Activated T-cell treated with anti-CD3 and anti-CD28 coated beads, Interleukin-2, amount 50 U/mL, for 72 hours (primary cell): ENCODE data around the gene TRAF1. TPM values are rescaled to one million over a fixed set of nuclear protein-coding genes. Genes with fewer than 3 reads are reported as not detected.
A peak's percentile ranks its signal among the peaks of the same experiment; 100 is the strongest.

ENCODE experiments used
- ATAC-seq, 2 donors: fragments of 150-1000 bp; cut with Tn5 transposase; replicated peaks in 1 of 2; 2 replicates each; pipeline ENCODE4 v1.10.0; 2021; ENCODE audit warnings: moderate library complexity in 2 of 2, mild to moderate bottlenecking in 1 of 2
- DNase-seq, 2 donors: peaks; one replicate each; pipeline ENCODE4 v3.0.0; 2021 to 2022; ENCODE audit warnings: mixed read lengths in 1 of 2
- H3K27ac Mint-ChIP-seq: one replicate; pipeline ENCODE4 v1.8.0; 2022; ENCODE audit warnings: mild to moderate bottlenecking, moderate library complexity, mixed read lengths
- H3K27me3 Mint-ChIP-seq: one replicate; pipeline ENCODE4 v1.8.0; 2022; ENCODE audit warnings: low read depth, mixed read lengths
- H3K36me3 Mint-ChIP-seq, 2 donors: one replicate each; pipeline ENCODE4 v1.8.0; 2022; ENCODE audit warnings: mixed read lengths in 2 of 2, mild to moderate bottlenecking in 1 of 2; ENCODE audit not compliant: insufficient read depth in 2 of 2
- H3K4me1 Mint-ChIP-seq: one replicate; pipeline ENCODE4 v1.8.0; 2022; ENCODE audit warnings: low read depth, mixed read lengths
- H3K4me3 Mint-ChIP-seq, 2 donors: one replicate each; pipeline ENCODE4 v1.8.0; 2022; ENCODE audit warnings: mild to moderate bottlenecking in 2 of 2, mixed read lengths in 2 of 2, moderate library complexity in 2 of 2
- H3K9me3 Mint-ChIP-seq, 2 donors: one replicate each; pipeline ENCODE4 v1.8.0; 2022; ENCODE audit warnings: mixed read lengths in 2 of 2
- total RNA-seq, 2 donors: library from RNA; stranded (reverse); gene quantifications; one replicate each; pipeline ENCODE4 v1.2.3, GENCODE V29; 2022

TRAF1 gene
- total RNA-seq, 2 donors from 2014 or later: 91.6 to 101 TPM

DNA sequence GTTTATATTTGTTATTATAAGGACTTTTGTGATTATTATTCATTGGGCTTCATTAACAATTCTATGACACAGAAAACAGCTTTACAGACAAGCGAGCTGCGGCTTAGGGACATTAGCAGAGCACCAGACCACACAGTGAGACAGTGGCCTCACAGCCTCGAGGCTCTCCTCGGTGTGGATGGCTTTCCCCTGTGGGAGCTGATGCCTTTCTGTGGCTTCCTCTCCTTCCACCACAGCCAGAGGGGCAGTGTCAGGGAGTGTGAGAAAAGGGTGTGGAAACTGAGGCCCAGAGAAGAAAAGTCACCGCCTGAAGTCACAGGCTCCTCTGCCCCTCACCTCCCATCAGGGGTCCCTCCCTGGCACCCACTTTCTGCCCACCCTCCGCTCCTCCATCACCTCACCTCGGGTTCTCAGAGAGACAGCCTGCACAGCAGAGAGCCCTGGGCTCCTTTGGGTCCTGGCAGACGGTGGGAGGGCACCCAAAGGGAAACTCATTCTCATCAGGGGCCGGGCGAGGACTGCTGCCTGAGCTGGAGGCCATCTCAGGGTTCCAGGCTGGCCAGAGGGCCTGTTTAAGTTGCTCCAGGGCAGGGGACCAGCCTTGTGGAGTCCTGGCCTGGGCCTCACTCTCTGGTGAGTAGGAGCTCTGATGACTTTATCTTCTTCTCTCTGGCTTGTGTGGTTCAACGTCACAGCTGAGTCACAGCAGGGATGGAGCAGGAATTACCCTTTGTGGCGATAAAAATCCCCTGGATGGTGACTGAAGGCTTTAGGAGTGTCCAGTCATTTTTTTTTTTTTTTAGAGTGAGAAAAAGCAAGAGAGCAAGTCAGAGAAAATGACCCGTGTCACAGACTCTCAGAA lies 830 bp downstream of the TRAF1 start:
- H3K27me3 Mint-ChIP-seq: no peaks in the 10 kb centered on the region
- ATAC-seq (peak; percentile 73 to 77), DNase-seq (peak; percentile 87 to 90)
- H3K9me3 Mint-ChIP-seq: no peaks in the 10 kb centered on the region
- peaks cover 34 to 51% of the 10 kb centered on the region in 2 donors for H3K36me3 Mint-ChIP-seq
- H3K27ac Mint-ChIP-seq: peak overlapping the region; percentile 92
- H3K4me3 Mint-ChIP-seq: peak overlapping the region; percentile 85 to 90
- H3K4me1 Mint-ChIP-seq: peaks cover 84% of the 10 kb centered on the region

DNA sequence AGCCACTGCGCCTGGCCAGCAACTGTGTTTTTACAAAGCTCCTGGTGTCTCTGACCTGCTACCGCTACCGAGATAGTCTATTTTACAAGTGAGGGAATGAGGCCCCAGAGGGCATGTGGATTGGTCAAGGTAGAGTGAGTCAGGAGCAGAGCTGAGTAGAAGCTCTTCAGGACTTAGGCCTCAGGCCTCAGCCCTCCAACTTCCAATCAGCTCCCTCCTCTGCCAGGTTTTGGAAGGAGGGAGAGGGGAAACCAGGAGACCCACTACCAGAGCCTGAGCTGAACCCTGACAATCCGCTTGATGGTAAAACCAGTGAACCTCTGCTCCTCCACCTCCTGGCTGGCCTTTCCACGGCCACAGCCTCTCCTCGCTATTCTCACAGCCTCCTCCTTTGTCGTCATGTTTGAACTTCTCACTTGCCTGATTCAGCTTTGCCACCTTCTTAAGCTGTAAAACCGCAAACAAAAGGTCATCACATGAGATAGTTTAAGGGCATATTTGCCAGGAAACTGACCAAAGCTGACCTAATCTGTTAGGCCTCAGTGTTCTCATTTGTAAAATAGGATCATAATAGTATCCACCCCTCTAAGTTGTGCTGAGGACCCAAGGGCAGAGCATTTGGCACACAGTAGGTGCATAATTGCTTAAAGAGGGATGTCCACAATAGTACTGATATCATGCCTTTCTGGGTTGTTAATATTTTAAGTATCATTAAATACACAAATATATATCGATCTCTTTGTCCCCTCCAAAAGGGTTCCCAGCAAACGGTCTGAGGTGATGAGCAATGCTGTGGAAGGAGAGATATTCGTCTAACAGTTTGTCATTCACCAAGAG lies 1.7 kb downstream of the TRAF1 start:
- Mint-ChIP-seq H3K9me3 (no peaks in the 10 kb centered on the region), H3K4me1 (peaks cover 84% of the 10 kb centered on the region), H3K36me3 (peaks cover 41 to 53% of the 10 kb centered on the region in 2 donors), H3K27me3 (no peaks in the 10 kb centered on the region), H3K27ac (peak overlapping the region; percentile 92), H3K4me3 (peak overlapping the region; percentile 85 to 90)
- peak in 1 of 2 donors; percentile 47 for DNase-seq
- ATAC-seq: no peak

DNA sequence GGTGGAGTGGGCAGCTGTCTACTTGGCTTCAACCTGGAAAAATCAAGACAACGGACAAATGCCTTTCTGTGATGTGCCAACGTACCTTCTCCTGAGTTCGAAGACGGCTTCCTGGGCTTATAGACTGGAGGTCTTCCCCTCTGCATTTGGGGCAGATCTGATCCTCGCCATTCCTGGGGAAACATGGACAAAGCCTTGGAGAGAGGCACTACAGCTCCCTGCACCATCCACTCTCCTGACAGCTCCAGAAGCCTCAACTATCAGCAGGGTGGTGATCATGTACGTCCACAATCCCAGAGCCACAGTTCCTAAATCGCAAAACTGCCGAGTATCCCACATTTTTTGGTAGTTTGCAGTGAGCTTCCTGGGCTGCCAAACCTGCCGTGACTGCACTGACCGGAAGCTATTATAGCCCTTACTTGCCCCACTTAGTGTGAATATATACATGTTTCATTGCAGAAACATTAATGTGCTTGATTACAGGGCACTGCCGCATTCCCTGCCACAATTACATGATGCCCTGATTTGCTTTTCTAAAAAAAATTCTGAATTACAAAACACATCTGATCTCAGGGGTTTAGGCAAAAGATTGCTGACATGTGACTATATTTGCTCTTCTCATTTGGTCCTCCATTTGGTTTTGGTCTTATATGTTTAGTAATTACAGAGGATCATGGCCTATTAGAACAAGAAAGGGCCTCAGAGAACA lies 2.8 kb downstream of the TRAF1 start:
- Mint-ChIP-seq H3K9me3 (no peaks in the 10 kb centered on the region), H3K4me1 (peaks cover 88% of the 10 kb centered on the region), H3K36me3 (peaks cover 47 to 62% of the 10 kb centered on the region in 2 donors), H3K4me3 (peak overlapping the region; percentile 85 to 90), H3K27ac (peak overlapping the region; percentile 92), H3K27me3 (no peaks in the 10 kb centered on the region)
- DNase-seq (no peak), ATAC-seq (no peak)

DNA sequence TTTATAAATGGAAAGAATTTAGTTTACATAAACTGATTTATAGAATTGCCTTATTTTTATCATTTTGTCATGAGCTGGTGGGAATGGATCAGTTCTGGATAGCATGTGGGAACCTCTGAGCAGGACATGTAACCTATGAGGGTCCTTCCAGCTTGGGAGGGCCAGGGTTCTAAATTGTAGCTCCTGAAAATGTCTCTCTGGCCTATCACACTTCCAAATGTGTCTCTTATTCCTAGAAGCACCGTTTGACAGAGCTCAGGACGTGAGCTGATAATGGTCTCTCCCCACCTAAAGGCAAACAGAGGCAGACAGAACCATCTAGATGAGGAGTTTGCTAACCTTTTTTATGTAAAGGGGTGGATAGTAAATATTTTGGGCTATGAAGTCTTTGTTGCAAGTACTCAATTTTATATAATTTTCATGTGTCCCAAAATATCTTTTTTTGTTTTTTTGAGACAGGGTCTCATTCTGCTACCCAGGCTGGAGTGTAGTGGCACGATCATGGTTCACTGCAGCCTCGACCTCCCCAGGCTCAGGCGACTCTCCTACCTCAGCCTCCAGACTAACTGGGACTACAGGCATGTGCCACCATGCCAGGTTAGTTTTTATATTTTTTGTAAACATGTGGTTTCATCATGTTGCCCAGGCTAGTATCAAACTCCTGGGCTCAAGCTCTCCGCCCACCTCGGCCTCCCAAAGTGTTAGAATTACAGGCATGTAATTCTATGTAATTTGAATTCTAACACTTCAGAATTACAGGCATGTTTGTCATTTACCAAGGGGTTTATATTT lies 4.0 kb downstream of the TRAF1 start:
- Mint-ChIP-seq H3K9me3 (no peaks in the 10 kb centered on the region), H3K4me3 (peak overlapping the region; percentile 85 to 90), H3K4me1 (peaks cover 93% of the 10 kb centered on the region), H3K27ac (peak overlapping the region; percentile 92), H3K36me3 (peaks cover 51 to 67% of the 10 kb centered on the region in 2 donors), H3K27me3 (no peaks in the 10 kb centered on the region)
- ATAC-seq: no peak
- DNase-seq: no peak

DNA sequence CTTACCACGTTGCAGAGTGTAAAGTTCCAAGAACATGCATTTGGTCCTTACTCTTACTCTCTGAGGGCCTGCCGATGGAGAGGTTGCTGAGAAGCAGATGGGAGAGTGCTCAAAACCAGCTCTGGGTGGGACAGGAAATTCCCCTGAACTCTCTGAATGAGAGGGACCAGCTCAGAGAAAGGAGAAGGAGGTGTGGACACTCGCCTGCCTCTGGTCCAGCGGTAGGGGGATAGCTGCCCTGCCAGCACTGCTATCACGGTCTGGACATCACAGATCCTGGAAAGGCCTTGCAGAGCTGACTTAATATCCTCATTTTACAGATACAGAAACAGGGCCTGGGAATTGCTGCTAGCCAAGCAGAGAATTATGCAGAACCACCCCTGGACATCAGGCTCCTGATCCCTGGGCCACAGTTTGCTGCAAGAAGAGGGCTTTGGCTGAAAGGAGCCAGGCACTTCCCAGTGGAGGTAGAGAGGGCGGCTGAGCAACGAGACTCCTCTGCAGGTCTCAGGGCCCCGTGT lies 4.9 kb downstream of the TRAF1 start:
- ATAC-seq (peak in 1 of 2 donors; percentile 8), DNase-seq (peak in 1 of 2 donors; percentile 46)
- Mint-ChIP-seq H3K4me3 (peak overlapping the region; percentile 85 to 90), H3K36me3 (peaks cover 53 to 72% of the 10 kb centered on the region in 2 donors), H3K27me3 (no peaks in the 10 kb centered on the region), H3K27ac (peak overlapping the region; percentile 92), H3K4me1 (peaks cover 93% of the 10 kb centered on the region), H3K9me3 (no peaks in the 10 kb centered on the region)

DNA sequence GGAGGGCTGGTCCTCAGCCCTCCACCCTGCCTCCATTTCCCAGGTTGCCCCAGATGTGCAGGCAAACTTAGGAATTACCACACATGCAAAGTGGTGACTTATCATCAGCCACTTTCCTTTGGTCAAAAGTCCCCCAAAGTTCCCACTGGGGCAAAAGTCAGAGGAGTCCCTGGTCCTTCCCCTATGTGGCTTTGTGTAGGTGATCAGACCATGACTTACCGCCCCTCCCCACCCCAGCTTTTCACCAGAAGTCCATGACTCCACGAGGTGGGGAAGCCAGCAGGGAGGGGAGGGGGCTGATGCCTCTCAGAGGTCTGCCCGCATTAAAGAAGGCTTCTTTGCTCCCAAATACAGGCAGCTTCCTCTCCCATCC lies 5.8 kb downstream of the TRAF1 start:
- Mint-ChIP-seq H3K36me3 (peaks cover 53 to 78% of the 10 kb centered on the region in 2 donors), H3K27me3 (no peaks in the 10 kb centered on the region), H3K27ac (peak overlapping the region; percentile 92), H3K4me1 (peaks cover 93% of the 10 kb centered on the region), H3K9me3 (no peaks in the 10 kb centered on the region), H3K4me3 (peak overlapping the region; percentile 85 to 90)
- peak in 1 of 2 donors; percentile 51 for DNase-seq
- peak; percentile 18 to 26 for ATAC-seq

DNA sequence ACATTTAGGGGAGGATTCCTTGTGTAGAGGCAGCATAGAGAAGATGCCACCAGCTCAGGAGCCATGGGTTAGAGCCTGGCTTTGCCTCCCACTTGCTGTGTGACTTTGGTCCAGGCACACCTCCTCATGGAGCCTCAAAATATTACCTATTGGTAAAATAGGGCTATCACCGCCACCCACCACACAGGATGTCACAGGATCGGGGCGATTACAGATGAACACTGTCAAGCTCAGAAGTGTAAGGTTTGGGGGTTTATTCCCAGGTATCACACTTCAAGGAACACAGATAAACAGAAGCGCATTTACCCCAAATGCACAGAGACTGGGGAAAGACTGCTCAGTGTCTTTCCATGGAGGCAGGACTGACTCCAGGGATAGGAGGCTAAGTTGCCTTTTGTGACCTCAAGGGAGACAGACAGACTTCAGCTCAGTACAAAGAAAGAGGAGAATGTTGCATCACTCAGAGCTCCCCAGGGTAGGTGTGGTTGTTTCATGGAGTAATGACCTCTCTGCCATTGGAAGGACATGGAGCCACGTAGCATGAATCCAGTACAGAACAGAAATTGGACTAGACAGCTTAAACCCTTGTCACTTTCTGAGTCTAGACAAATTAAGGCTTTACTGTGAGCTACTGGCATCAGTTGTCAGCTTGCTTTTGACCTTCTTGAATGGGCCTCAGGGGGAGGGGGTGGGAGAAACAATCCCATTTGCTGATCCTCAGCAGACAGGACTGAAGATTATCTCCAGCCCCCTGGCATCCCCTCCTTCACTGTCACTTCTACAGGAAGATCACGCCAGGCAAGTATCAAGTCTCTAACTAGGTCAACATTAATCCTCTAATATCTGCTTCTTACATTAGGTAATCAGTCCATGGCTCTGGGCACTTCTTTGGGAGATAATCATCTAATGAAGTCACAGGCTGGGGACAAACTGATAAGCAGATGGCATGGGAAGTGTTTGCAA lies 6.5 kb downstream of the TRAF1 start:
- H3K36me3 Mint-ChIP-seq: peaks cover 53 to 73% of the 10 kb centered on the region in 2 donors
- DNase-seq: no peak
- H3K27ac Mint-ChIP-seq: peak overlapping the region; percentile 92
- no peaks in the 10 kb centered on the region for H3K9me3 Mint-ChIP-seq
- peaks cover 92% of the 10 kb centered on the region for H3K4me1 Mint-ChIP-seq
- peak overlapping the region; percentile 85 to 90 for H3K4me3 Mint-ChIP-seq
- no peak for ATAC-seq
- H3K27me3 Mint-ChIP-seq: no peaks in the 10 kb centered on the region

DNA sequence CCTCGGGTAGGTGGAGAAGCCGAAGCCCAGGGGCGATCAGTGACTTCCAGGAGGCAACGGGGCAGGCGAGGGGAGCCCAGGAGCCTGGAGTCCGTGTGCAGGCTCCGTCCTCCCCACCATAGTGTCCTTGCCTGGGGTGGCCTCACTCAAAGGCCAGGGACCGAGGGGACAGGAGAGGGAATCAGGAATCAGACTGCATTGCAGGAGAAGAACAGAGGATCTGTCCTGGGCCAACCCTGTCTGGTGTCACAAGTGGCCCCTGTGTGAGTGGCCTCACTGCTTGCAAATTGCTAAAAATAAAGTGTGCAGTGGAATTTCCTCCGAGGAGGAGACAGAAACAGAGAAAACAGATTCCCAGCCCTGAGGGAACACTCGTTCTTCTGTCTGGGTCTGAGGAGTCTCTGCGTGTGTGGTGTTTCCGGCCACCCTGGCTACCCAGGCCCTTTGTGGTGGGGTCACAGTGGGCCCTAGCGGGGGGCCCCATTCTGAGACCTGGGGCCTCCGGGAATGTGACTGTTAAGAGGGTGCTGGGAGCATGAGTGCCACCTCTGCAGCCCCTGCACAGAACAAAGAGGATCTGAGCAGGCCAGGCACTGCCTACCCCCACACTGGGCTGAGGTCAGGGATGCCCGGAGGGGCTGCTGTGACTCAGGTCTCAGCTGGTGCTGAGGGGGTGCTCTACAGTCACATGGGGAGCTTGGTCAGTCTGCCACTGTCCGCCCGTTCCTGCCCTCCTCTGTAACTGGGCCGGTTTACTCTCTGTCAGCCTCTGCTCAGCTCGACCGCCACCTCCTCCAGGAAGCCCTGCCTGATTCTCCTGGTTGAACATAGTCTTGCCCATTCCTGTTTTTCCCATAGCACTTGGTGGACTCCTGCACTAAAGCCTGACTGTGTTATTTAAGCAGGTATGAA lies 7.4 kb downstream of the TRAF1 start:
- H3K36me3 Mint-ChIP-seq: peaks cover 51 to 73% of the 10 kb centered on the region in 2 donors
- DNase-seq (no peak), ATAC-seq (peak in 1 of 2 donors; percentile 6)
- H3K4me1 Mint-ChIP-seq: peaks cover 95% of the 10 kb centered on the region
- peak overlapping the region; percentile 85 to 90 for H3K4me3 Mint-ChIP-seq
- H3K27ac Mint-ChIP-seq: peak overlapping the region; percentile 92
- no peaks in the 10 kb centered on the region for H3K27me3 Mint-ChIP-seq
- no peaks in the 10 kb centered on the region for H3K9me3 Mint-ChIP-seq

DNA sequence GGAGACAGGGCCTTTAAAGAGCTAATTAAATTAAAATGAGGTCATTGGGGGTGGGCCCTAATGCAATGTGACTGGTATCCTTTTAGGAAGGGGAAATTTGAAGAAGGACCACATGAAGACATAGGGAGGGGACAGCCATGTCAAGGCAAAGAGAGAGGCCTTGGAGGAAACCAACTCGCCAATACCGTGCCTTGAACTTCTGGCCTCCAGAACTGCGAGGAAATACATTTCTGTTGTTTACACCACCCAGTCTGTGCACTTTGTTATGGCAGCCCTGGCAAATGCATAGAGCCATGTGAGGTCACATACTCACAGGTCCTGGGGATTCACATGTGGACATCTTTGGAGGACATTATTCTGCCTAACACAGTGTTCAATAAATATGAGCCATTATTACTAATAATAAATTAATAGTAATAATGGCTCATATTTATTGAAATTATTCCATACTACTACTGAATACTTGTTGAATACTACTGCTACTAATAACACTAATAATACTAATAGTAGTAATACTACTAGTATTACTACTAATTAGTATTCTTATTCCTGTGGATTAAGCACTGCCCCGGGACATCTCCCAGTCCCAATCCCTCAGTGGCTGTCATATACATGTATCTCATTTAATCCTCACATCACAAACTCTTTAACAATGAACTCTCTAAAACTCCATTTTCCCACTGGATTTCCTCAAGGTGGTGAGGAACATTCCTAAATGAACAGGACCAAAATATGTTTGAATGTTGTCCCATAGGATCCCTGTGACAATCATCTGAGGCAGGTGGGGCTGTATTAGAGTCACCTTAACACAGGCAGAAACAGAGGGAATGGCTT lies 8.4 kb downstream of the TRAF1 start:
- peaks cover 47 to 72% of the 10 kb centered on the region in 2 donors for H3K36me3 Mint-ChIP-seq
- DNase-seq: no peak

More for the DNA sequence above, 8.4 kb downstream of the TRAF1 start:
- H3K27me3 Mint-ChIP-seq: no peaks in the 10 kb centered on the region
- H3K4me3 Mint-ChIP-seq: peak overlapping the region; percentile 85 to 90
- H3K27ac Mint-ChIP-seq: peak overlapping the region; percentile 98
- H3K9me3 Mint-ChIP-seq: no peaks in the 10 kb centered on the region
- ATAC-seq: no peak
- peaks cover 95% of the 10 kb centered on the region for H3K4me1 Mint-ChIP-seq
